ENCODE data around the gene GRIK3.

Gene GRIK3

GRCh38 chr1:36825226-36825625 lies 209.1 kb downstream of the GRIK3 start:
- no peak for DNase-seq (ENCODE audit: low spot score)

GRCh38 chr1:36824390-36824861 lies 209.9 kb downstream of the GRIK3 start:
- DNase-seq (ENCODE audit: low spot score) = no peak

GRCh38 chr1:36822648-36823047 lies 211.7 kb downstream of the GRIK3 start:
- no peak for DNase-seq (ENCODE audit: low spot score)

GRCh38 chr1:36821386-36821785 lies 212.9 kb downstream of the GRIK3 start:
- DNase-seq (ENCODE audit: low spot score) = no peak

DNA sequence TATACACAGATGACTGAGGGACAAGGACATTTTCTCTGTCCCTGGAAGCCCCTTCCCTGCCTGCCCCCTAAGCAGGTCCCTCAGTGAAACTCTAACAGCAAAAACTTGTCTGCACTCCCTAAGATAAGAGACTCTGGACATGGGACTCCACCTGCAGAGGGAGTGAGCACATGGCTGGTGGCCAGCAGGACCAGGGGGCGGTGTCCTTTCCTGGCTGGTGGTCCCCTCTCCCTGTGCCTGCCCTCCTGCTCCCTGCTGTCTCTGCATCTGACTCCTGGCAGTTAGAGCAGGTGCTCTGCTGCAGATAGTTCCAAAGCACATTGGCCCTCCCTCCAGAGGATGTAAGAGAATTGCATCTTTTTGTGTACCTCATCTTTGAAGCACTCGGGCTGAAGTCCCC lies 215.5 kb downstream of the GRIK3 start:
- no peak for DNase-seq (ENCODE audit: low spot score)

GRCh38 chr1:36816348-36816747 lies 218.0 kb downstream of the GRIK3 start:
- DNase-seq (ENCODE audit: low spot score) = no peak

GRCh38 chr1:36814774-36815173 lies 219.5 kb downstream of the GRIK3 start:
- no peak for DNase-seq (ENCODE audit: low spot score)

DNA sequence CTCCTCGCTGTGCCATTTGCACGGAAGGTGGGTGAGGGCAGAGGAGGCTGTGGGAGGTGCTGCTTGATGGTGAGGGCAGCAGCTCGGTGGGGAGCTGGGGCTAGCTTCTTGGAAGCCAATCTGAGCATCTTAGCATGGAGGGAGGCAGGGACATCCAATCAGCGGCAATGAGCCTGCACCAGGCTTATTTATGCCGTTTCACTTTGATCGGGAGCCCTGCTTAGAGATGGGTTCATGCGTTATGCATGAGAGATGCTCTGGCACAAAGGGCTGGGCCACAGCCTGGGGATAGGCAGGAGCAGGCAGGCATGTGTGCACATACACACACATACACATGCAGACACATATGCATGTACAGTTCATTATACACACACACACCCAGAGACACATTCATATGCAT lies 220.2 kb downstream of the GRIK3 start:
- no peak for DNase-seq (ENCODE audit: low spot score)

- no peak for DNase-seq (ENCODE audit: low spot score)
Measured at GRCh38 chr1:36807262-36807661, 227.1 kb downstream of the GRIK3 start.

- no peak for DNase-seq (ENCODE audit: low spot score)
Measured at GRCh38 chr1:36805979-36806640, 228.2 kb downstream of the GRIK3 start.

GRCh38 chr1:36804669-36805314 lies 229.5 kb downstream of the GRIK3 start:
- no peak for DNase-seq (ENCODE audit: low spot score)

GRCh38 chr1:36803868-36804570 lies 230.3 kb downstream of the GRIK3 start:
- DNase-seq (ENCODE audit: low spot score) = no peak

DNA sequence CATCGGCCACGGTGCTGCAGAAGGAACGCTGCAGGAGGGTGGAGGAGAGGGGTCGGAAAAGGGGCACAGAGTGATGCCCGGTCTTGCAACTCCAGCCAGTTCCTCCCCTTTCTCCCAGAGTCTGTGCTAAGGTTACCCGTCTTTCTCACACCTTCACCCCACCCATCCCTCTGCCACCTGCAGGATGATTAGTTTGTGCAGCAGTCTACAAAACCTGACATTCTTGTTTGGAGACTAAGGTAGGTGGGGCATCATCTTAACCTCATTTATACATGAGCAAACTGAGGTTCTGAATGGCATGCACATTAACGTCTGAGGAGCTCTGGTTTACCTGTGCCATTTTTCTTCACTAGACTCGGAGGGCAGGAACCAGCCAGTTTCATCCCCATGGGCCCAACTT lies 232.3 kb downstream of the GRIK3 start:
- DNase-seq (ENCODE audit: low spot score) = no peak

- no peak for DNase-seq (ENCODE audit: low spot score)
Measured at GRCh38 chr1:36797761-36798160, 236.6 kb downstream of the GRIK3 start.

DNA sequence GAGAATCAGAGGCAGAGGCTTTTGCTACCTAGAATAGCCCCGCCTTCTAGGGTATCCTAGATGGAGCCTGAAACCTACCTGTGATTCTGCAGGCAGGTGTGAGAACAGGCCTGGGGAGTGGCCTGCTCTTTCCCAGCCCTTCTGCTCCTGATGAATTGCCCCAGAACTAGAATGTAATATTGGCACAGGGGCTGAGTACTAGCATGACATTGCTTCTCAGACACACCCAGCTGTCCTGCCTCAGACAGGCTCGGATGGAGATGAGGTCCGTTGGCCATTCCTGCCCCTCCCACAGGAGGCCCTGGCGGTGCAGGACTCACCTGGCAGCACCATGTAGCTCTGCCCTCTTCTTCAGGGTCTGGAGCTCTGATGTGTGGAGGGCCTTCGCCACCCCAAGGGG lies 237.6 kb downstream of the GRIK3 start:
- no peak for DNase-seq (ENCODE audit: low spot score)

DNA sequence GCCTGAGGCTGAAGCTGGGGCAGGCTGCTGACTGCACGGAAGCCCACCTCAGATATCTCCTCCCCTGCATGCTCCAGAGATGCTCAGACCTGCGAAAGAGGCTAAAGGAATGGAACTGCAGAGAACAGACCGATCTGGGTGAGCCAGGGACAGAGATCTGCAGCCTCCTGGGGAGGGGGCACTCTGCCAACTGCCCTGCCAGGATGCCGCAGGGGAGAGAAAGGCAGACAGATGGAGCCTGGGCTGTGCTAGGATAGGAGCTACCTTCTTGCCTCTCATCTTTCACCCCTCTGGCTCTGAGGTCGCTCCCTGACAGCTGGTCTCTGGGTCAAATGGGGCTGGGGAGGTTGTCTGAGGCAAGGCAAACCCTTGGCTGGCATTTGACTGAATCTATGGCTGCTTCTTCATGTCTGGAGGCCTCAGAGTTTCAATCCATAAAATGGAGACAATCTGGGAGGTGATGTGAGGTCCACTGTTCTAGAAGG lies 238.2 kb downstream of the GRIK3 start:
- DNase-seq (ENCODE audit: low spot score) = no peak

GRCh38 chr1:36794460-36794859 lies 239.9 kb downstream of the GRIK3 start:
- DNase-seq (ENCODE audit: low spot score) = no peak

GRCh38 chr1:36793452-36793851 lies 240.9 kb downstream of the GRIK3 start:
- DNase-seq (ENCODE audit: low spot score) = no peak

GRCh38 chr1:36792292-36792691 lies 242.0 kb downstream of the GRIK3 start:
- DNase-seq (ENCODE audit: low spot score) = no peak

DNA sequence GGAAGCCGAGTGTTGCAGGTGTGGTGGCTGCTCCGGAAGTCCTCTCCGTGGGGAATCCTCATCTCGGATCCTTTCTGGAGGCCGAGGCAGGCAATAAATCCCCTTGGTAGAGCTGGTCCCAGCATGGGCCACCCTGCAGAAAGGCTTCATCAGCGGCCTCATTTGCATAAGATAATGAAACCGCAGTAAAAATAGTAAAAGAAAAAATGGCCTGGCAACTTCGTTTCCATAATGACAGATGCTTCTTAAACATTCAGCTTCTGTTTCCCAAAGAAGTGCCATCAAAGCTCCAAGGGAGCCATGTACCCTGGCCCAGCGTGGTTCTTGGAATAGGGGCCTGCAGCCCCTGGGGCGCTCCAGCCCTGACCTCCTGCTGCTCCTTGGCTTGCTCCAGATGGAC lies 244.1 kb downstream of the GRIK3 start:
- no peak for DNase-seq (ENCODE audit: low spot score)

DNA sequence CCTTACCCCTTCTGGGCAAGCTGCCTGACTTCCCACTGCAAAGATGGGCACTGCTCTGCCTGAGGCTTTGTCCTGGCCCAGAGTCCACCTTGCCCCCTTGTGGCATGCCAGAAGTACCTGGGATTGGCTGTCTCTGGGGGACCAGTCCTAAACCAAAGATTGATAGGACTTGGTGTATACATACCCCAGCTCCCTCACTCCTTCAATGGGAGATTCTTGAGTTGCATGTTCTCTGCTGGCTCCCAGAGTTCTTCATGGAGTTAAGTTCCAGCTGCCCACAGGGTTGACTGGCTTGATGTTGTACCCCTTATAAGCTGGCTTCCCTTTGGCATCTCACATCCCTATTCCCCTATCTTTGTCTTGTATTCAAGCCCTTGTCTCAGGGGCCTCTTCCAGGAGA lies 244.8 kb downstream of the GRIK3 start:
- no peak for DNase-seq (ENCODE audit: low spot score)

DNA sequence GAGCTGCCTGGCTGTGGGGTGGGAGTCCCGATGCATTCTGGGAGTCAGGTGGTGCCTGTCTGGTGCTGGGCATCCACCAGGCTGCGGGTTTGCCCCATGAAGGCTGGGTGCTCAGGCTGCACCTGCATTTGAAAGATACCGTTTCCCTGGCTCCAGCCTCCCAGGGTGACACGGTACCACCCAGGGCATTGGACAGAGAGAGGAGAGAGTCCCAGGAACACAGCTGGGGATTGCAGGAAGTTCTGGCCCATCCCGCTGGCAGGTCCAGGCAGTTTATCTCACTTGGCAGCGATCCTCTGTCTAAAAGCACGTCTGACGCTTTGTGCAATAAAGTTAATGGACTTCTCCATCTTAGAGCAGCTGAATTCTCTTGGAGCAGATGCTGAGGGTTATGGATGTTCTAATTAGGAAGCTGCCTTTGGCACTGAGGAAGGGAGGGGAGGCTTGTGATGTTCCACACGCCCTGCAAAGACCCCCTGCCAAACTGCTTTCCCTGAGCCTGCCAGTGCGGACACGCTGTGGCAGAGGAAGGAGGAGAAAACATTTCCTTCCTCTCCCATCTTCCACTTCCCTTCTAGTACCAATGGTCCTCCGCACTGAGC lies 246.9 kb downstream of the GRIK3 start:
- DNase-seq (ENCODE audit: low spot score) = no peak

GRCh38 chr1:36786425-36786824 lies 247.9 kb downstream of the GRIK3 start:
- no peak for DNase-seq (ENCODE audit: low spot score)

Data from hematopoietic multipotent progenitor cell treated with erythropoietin and hydrocortisone succinate and interleukin-3 and kit ligand, for 17 days (in vitro differentiated cells).